Body of pancreas (tissue), 4 donors: Measurements from ENCODE around the gene PICK1. TPM values are rescaled to one million over a fixed set of nuclear protein-coding genes. Genes with fewer than 3 reads are reported as not detected.

Experiments used
- ATAC-seq: fragments of 150-250 bp; one replicate; pipeline ENCODE4 v1.9.1; 2016
- DNase-seq, 4 donors: peaks; one replicate each; pipeline ENCODE4 v3.0.0-alpha.2; 2019
- H3K27ac ChIP-seq, 4 donors: fragments of 200-600 bp; sonication (generic); 1 replicate in 3 of 4; 2 replicates in 1 of 4; pipeline versions ENCODE4 v1.5.1 to v1.6.1; 2016 to 2019; ENCODE audit warnings: mild to moderate bottlenecking in 1 of 4, mixed read lengths in 1 of 4, moderate library complexity in 1 of 4
- H3K27me3 ChIP-seq, 2 donors: fragments of 200-600 bp; sonication (generic); one replicate each; pipeline ENCODE4 v1.6.0; 2016; ENCODE audit warnings: mild to moderate bottlenecking in 1 of 2
- H3K36me3 ChIP-seq, 2 donors: fragments of 200-600 bp; sonication (generic); replicated peaks in 1 of 2; 2 replicates each; pipeline ENCODE4 v1.5.1; 2016; ENCODE audit warnings: low read depth in 2 of 2; ENCODE audit not compliant: insufficient read depth in 1 of 2
- H3K4me1 ChIP-seq: fragments of 200-600 bp; sonication (generic); one replicate; pipeline ENCODE4 v1.6.0; 2016
- H3K4me3 ChIP-seq, 2 donors: fragments of 200-600 bp; sonication (generic); 1 replicate in 1 of 2; 2 replicates in 1 of 2; pipeline ENCODE4 v1.5.1; 2016 to 2019
- H3K9me3 ChIP-seq, 3 donors: fragments of 200-600 bp; sonication (generic); 1 replicate in 2 of 3; 2 replicates in 1 of 3; pipeline ENCODE4 v1.5.1; 2016
- CTCF ChIP-seq, 7 experiments: fragments of 450-650 bp in 4 of 7; fragments of 200-600 bp in 3 of 7; sonication (generic) in 3 of 7; IDR thresholded peaks; one replicate each; pipeline ENCODE4 v1.5.1; 2016 to 2019; ENCODE audit warnings: antibody characterized with exemption in 7 of 7
- POLR2A ChIP-seq, 3 donors: fragments of 450-650 bp; IDR thresholded peaks; one replicate each; pipeline ENCODE4 v1.6.1; 2016; ENCODE audit warnings: antibody characterized with exemption in 3 of 3, mild to moderate bottlenecking in 2 of 3
- WGBS, 2 donors: methylation state at CpG; one replicate each; pipeline ENCODE4 v1.1.5; 2017; 5-methylcytosine and 5-hydroxymethylcytosine counted together
- intact Hi-C: fragments of 100-400 bp; cut with DNase I; formaldehyde crosslinking; loops from one replicate; pipeline ENCODE4 v1.15.1; 2023
- total RNA-seq, 2 donors: library from RNA; depleted of rRNA; stranded (reverse); fragments of >200 nt; gene quantifications; one replicate each; pipeline ENCODE4 v1.1.0, GENCODE V29; 2016

PICK1 gene
- total RNA-seq, 2 donors from 2014 or later: 39.7 to 52.4 TPM

GRCh38 chr22:38021206-38021605 is 36.0 kb upstream of the PICK1 start:
- 85 to 88% methylated on average over 6 of the region's 6 CpGs for WGBS, 2 donors
- DNase-seq (no peak), ATAC-seq (no peak)
- intact Hi-C loops: no loop called here
- no peaks in the 10 kb centered on the region for H3K9me3 ChIP-seq
- H3K4me1 ChIP-seq: peaks cover 17% of the 10 kb centered on the region
- H3K36me3 ChIP-seq: no peaks in the 10 kb centered on the region
- H3K4me3 ChIP-seq: no peak overlapping the region
- no peaks in the 10 kb centered on the region for H3K27me3 ChIP-seq
- H3K27ac ChIP-seq: no peak overlapping the region
- TF ChIP-seq POLR2A (IDR thresholded peaks at IDR 0.05) (no peak), CTCF (IDR thresholded peaks at IDR 0.05) (no peak)

- DNase-seq (no peak), ATAC-seq (no peak)
- WGBS, 2 donors: 78 to 83% methylated on average over 6 of the region's 6 CpGs
- no peak for TF ChIP-seq POLR2A (IDR thresholded peaks at IDR 0.05)
- TF ChIP-seq CTCF (IDR thresholded peaks at IDR 0.05): no peak
- H3K27ac ChIP-seq: no peak overlapping the region
- no peaks in the 10 kb centered on the region for H3K27me3 ChIP-seq
- intact Hi-C loops: no loop called here
- H3K36me3 ChIP-seq: no peaks in the 10 kb centered on the region
- no peak overlapping the region for H3K4me3 ChIP-seq
- H3K4me1 ChIP-seq: peaks cover under 1% of the 10 kb centered on the region
- no peaks in the 10 kb centered on the region for H3K9me3 ChIP-seq
These were observed 34.2 kb upstream of the PICK1 start for GRCh38 chr22:38023045-38023444.

- 87 to 90% methylated on average over 8 of the region's 8 CpGs for WGBS, 2 donors
- ATAC-seq: no peak
- no peak for DNase-seq
These were observed 31.7 kb upstream of the PICK1 start for GRCh38 chr22:38025514-38025913.

GRCh38 chr22:38026130-38027111 is 30.8 kb upstream of the PICK1 start:
- no peaks in the 10 kb centered on the region for H3K27me3 ChIP-seq
- ATAC-seq (no peak), DNase-seq (no peak)
- no peaks in the 10 kb centered on the region for H3K36me3 ChIP-seq
- H3K4me3 ChIP-seq: no peak overlapping the region
- H3K4me1 ChIP-seq: no peaks in the 10 kb centered on the region
- TF ChIP-seq POLR2A (IDR thresholded peaks at IDR 0.05) (no peak), CTCF (IDR thresholded peaks at IDR 0.05) (no peak)
- 75 to 86% methylated on average over 11 to 19 of the region's 22 CpGs for WGBS, 2 donors
- H3K27ac ChIP-seq: no peak overlapping the region
- H3K9me3 ChIP-seq: no peaks in the 10 kb centered on the region
- intact Hi-C loops: no loop called here

More at GRCh38 chr22:38025514-38025913, 31.7 kb upstream of the PICK1 start:
- no peaks in the 10 kb centered on the region for H3K36me3 ChIP-seq
- TF ChIP-seq CTCF (IDR thresholded peaks at IDR 0.05) (no peak), POLR2A (IDR thresholded peaks at IDR 0.05) (no peak)
- H3K27me3 ChIP-seq: no peaks in the 10 kb centered on the region
- H3K9me3 ChIP-seq: no peaks in the 10 kb centered on the region
- no peak overlapping the region for H3K27ac ChIP-seq
- intact Hi-C loops: no loop called here
- H3K4me1 ChIP-seq: no peaks in the 10 kb centered on the region
- no peak overlapping the region for H3K4me3 ChIP-seq
